ENCODE results near the gene RAB31. TPM values are rescaled to one million over a fixed set of nuclear protein-coding genes. Genes with fewer than 3 reads are reported as not detected.
A peak's percentile ranks its signal among the peaks of the same experiment; 100 is the strongest.

Gene RAB31
- total and polyA plus RNA-seq, 2 of the 13 experiments (the other 11 are each of a cell fraction or from before 2014, with no cell fraction given) = 1.1 to 1.7 TPM

GRCh38 chr18:9779630-9780029 lies 71.5 kb downstream of the RAB31 start (continued):
- TF ChIP-seq TBX2 (CRISPR knock-in tag; IDR thresholded peaks at IDR 0.05; ENCODE audit: borderline replicate concordance) (0 out of 2 replicates have a peak, but pooled peaks have one; percentile 22), GLMP (CRISPR knock-in tag; IDR thresholded peaks at IDR 0.05; ENCODE audit: borderline replicate concordance) (no peak), ZNF883 (CRISPR knock-in tag; IDR thresholded peaks at IDR 0.05; ENCODE audit: not compliant biosample characterization) (no peak), ARID5B (CRISPR knock-in tag; IDR thresholded peaks at IDR 0.05) (peak; percentile 77), SRY (CRISPR knock-in tag; IDR thresholded peaks at IDR 0.05) (no peak), ZC3H13 (CRISPR knock-in tag; IDR thresholded peaks at IDR 0.05) (no peak), TFAP4 (IDR thresholded peaks at IDR 0.05; ENCODE audit: borderline replicate concordance, low read depth) (peak; percentile 18; the same call in 1 of the 2 replicates), ZNF614 (CRISPR knock-in tag; IDR thresholded peaks at IDR 0.05; ENCODE audit: borderline replicate concordance) (no peak), FOSL2 (CRISPR knock-in tag; IDR thresholded peaks at IDR 0.05) (peak; percentile 92), PAWR (CRISPR knock-in tag; IDR thresholded peaks at IDR 0.05; ENCODE audit: borderline replicate concordance) (no peak), HOMEZ (CRISPR knock-in tag; IDR thresholded peaks at IDR 0.05; ENCODE audit: low read depth) (0 out of 2 replicates have a peak, but pooled peaks have one; percentile 52), ZNF326 (CRISPR knock-in tag; IDR thresholded peaks at IDR 0.05; ENCODE audit: borderline replicate concordance) (no peak), SMC3 (IDR thresholded peaks at IDR 0.05; ENCODE audit: low read length) (peak; percentile 5; the same call in 1 of the 2 replicates), MTA1 (CRISPR knock-in tag; IDR thresholded peaks at IDR 0.05; ENCODE audit: borderline replicate concordance) (no peak), ATF1 (CRISPR knock-in tag; IDR thresholded peaks at IDR 0.05) (no peak), HOXD1 (CRISPR knock-in tag; IDR thresholded peaks at IDR 0.05) (no peak), GZF1 (CRISPR knock-in tag; IDR thresholded peaks at IDR 0.05) (no peak), ZNF619 (CRISPR knock-in tag; IDR thresholded peaks at IDR 0.05) (no peak)
